Heart left ventricle (tissue), 16 donors: ENCODE measurements around the gene SMIM32. TPM values are rescaled to one million over a fixed set of nuclear protein-coding genes. Genes with fewer than 3 reads are reported as not detected.

Experiments used
- ATAC-seq, 4 donors: fragments of 200-7000 bp; cut with Tn5 transposase; one replicate each; pipeline ENCODE4 v1.9.1; 2020 to 2022; ENCODE audit warnings: moderate library complexity in 4 of 4, mild to moderate bottlenecking in 3 of 4, moderate number of reproducible peaks in 1 of 4
- DNase-seq, 5 donors: peaks; one replicate each; pipeline ENCODE4 v3.0.0-alpha.2; 2020
- H3K27ac ChIP-seq, 12 donors: fragments of 200-600 bp; sonication (generic) in 4 of 12; one replicate each; pipeline versions ENCODE4 v1.5.0 to v1.8.0; 2016 to 2022; ENCODE audit warnings: mild to moderate bottlenecking in 2 of 12
- H3K27me3 ChIP-seq, 9 donors: fragments of 200-600 bp; sonication (generic) in 2 of 9; one replicate each; pipeline versions ENCODE4 v1.5.1 to v1.8.0; 2016 to 2022; ENCODE audit warnings: mild to moderate bottlenecking in 3 of 9
- H3K36me3 ChIP-seq, 9 donors: fragments of 200-600 bp; sonication (generic) in 2 of 9; one replicate each; pipeline versions ENCODE4 v1.5.0 to v1.8.0; 2018 to 2022; ENCODE audit warnings: mild to moderate bottlenecking in 2 of 9
- H3K4me1 ChIP-seq, 12 donors: fragments of 200-600 bp; sonication (generic) in 4 of 12; one replicate each; pipeline versions ENCODE4 v1.5.0 to v1.8.0; 2016 to 2022; ENCODE audit warnings: mild to moderate bottlenecking in 3 of 12
- H3K4me3 ChIP-seq, 12 donors: fragments of 200-600 bp; sonication (generic) in 4 of 12; one replicate each; pipeline versions ENCODE4 v1.5.0 to v1.8.0; 2017 to 2022; ENCODE audit warnings: mild to moderate bottlenecking in 9 of 12, moderate library complexity in 4 of 12
- H3K9me3 ChIP-seq, 12 donors: fragments of 200-600 bp; sonication (generic) in 4 of 12; one replicate each; pipeline versions ENCODE4 v1.5.0 to v1.8.0; 2016 to 2022; ENCODE audit warnings: mild to moderate bottlenecking in 1 of 12
- CTCF ChIP-seq, 12 donors: fragments of 200-600 bp; sonication (generic) in 4 of 12; IDR thresholded peaks; one replicate each; pipeline versions ENCODE4 v1.5.0 to v1.8.0; 2018 to 2022; ENCODE audit warnings: antibody characterized with exemption in 12 of 12, mild to moderate bottlenecking in 5 of 12
- POLR2A ChIP-seq, 2 donors: fragments of 450-650 bp; IDR thresholded peaks; one replicate each; pipeline ENCODE4 v1.6.1; 2017; ENCODE audit warnings: antibody characterized with exemption in 2 of 2, mild to moderate bottlenecking in 2 of 2, moderate library complexity in 2 of 2
- WGBS, 4 donors: extraction: QIAGEN DNeasy Blood & Tissue Kit in 2 of 4; methylation state at CpG; one replicate each; pipeline versions ENCODE4 v1.1.5 to v1.1.7; 2013 to 2018; 5-methylcytosine and 5-hydroxymethylcytosine counted together
- intact Hi-C, 10 donors: fragments of 100-400 bp; cut with DNase I; formaldehyde crosslinking; loops; one replicate each; pipeline versions ENCODE4 v1.11.1 to v1.14.2; 2022
- polyA plus RNA-seq, 2 donors: library from polyadenylated mRNA; stranded (reverse); fragments of 200-250 nt; gene quantifications; one replicate each; pipeline ENCODE4 v1.2.3, GENCODE V29; 2013
- total RNA-seq, 9 donors: library from RNA; depleted of rRNA in 2 of 9; stranded (reverse); fragments of >200 nt in 2 of 9; fragmentation: NEBNext Ultra II Directional in 3 of 9; extraction: Animal tissue kit (Norgen Biotek cat#: 25700) in 3 of 9; gene quantifications; one replicate each; pipeline versions ENCODE4 v1.1.0 to v1.2.4, GENCODE V29; 2016 to 2023
- donor health status: ischemic (EF 13 %, LVEDD 7.1; RV severe dilation, severe dysfunction).
- donor health status: healthy with polysubstance abuse.
- donor health status: DM: no; HTN: yes; CAD: no.
- donor health status: DM: no; HTN: no; CAD: no.
- donor health status: ischemic (EF 25% LVEDD 6.9; RV normal size, moderate dysfunction).
- donor health status: ischemic (EF 25% LVEDD 5.7; RV mildly dilated, moderate dysfunction).
- donor health status: healthy.
- donor health status: DM: yes; HTN: yes; CAD: no.
- donor health status: ischemic (EF 35%, LVEDD 5.7; RV mildly dilated, moderate dysfunction).
- donor health status: nonischemic (EF 11% LVEDD 7.7; RV severe dilation, severe dysfunction).
- donor health status: DM: yes; HTN: yes; CAD: no.
- donor health status: PGD.
- donor health status: ischemic (EF 29% LVEDD 5.4; RV normal size, mild dysfunction).
- donor health status: nonischemic (EF 23%, LVEDD 6.1; RV moderate dilation, normal function).

The SMIM32 gene
- total and polyA plus RNA-seq, 11 donors = not detected

GRCh38 chr5:136197462-136198142 is 4.6 kb upstream of the SMIM32 start:
- H3K36me3 ChIP-seq = no peaks in the 10 kb centered on the region
- 87 to 96% (median 93%) methylated on average over 4 of the region's 4 CpGs for WGBS, 4 donors
- intact Hi-C loops = no loop called here

GRCh38 chr5:136195971-136196820 is 3.2 kb upstream of the SMIM32 start:
- H3K27ac ChIP-seq = peak overlapping the region in 1 of 12 donors; percentile 64
- no peak for DNase-seq
- H3K4me3 ChIP-seq = no peak overlapping the region
- no peak for ATAC-seq
- intact Hi-C loops = no loop called here
- peaks cover 0 to 24% (median 15%) of the 10 kb centered on the region in 12 donors for H3K4me1 ChIP-seq
- no peak for TF ChIP-seq CTCF (IDR thresholded peaks at IDR 0.05)
- no peak for TF ChIP-seq POLR2A (IDR thresholded peaks at IDR 0.05)
- no peaks in the 10 kb centered on the region for H3K9me3 ChIP-seq
- no peaks in the 10 kb centered on the region for H3K36me3 ChIP-seq
- WGBS, 4 donors = 83 to 88% (median 84%) methylated on average over 12 of the region's 12 CpGs
- peaks cover 9 to 41% (median 28%) of the 10 kb centered on the region in 9 donors for H3K27me3 ChIP-seq

More at GRCh38 chr5:136197462-136198142, 4.6 kb upstream of the SMIM32 start:
- H3K4me3 ChIP-seq = no peak overlapping the region
- H3K27me3 ChIP-seq = peaks cover 0 to 29% (median 17%) of the 10 kb centered on the region in 9 donors
- ATAC-seq (no peak), DNase-seq (no peak)
- H3K9me3 ChIP-seq = no peaks in the 10 kb centered on the region
- TF ChIP-seq CTCF (IDR thresholded peaks at IDR 0.05) (no peak), POLR2A (IDR thresholded peaks at IDR 0.05) (no peak)
- H3K4me1 ChIP-seq = peaks cover 0 to 10% (median 2%) of the 10 kb centered on the region in 12 donors
- H3K27ac ChIP-seq = no peak overlapping the region

- no peak for ATAC-seq
Measured at GRCh38 chr5:136194576-136194975, 1.6 kb upstream of the SMIM32 start.

More at GRCh38 chr5:136194576-136194975, 1.6 kb upstream of the SMIM32 start:
- intact Hi-C loops = no loop called here
- Histone ChIP-seq H3K27me3 (peaks cover 9 to 42% (median 37%) of the 10 kb centered on the region in 9 donors), H3K36me3 (no peaks in the 10 kb centered on the region), H3K27ac (no peak overlapping the region), H3K4me3 (no peak overlapping the region), H3K9me3 (no peaks in the 10 kb centered on the region), H3K4me1 (peaks cover 0 to 28% (median 15%) of the 10 kb centered on the region in 12 donors)
- WGBS, 4 donors = 89 to 92% (median 92%) methylated on average over 2 to 3 of the region's 3 CpGs
- TF ChIP-seq CTCF (IDR thresholded peaks at IDR 0.05) (no peak), POLR2A (IDR thresholded peaks at IDR 0.05) (no peak)
- no peak for DNase-seq
